Measurements from ENCODE around the gene KLK7. TPM values are rescaled to one million over a fixed set of nuclear protein-coding genes. Genes with fewer than 3 reads are reported as not detected.
A peak's percentile ranks its signal among the peaks of the same experiment; 100 is the strongest.

KLK7 gene
- polyA plus RNA-seq, 1 of the 3 experiments (the other 2 are of a cell fraction), result not detected

- TF ChIP-seq PBX3 (IDR thresholded peaks at IDR 0.05) (no peak), NRF1 (IDR thresholded peaks at IDR 0.05; ENCODE audit: low read depth, low read length) (no peak), SMC3 (IDR thresholded peaks at IDR 0.05; ENCODE audit: low read depth, low read length) (no peak), NFIC (IDR thresholded peaks at IDR 0.05; ENCODE audit: borderline replicate concordance) (no peak), USF1 (IDR thresholded peaks at IDR 0.05; ENCODE audit: borderline replicate concordance, low read depth) (no peak), GATA2 (CRISPR knock-in tag; IDR thresholded peaks at IDR 0.05) (no peak)
- TF ChIP-seq, protein P1, sequence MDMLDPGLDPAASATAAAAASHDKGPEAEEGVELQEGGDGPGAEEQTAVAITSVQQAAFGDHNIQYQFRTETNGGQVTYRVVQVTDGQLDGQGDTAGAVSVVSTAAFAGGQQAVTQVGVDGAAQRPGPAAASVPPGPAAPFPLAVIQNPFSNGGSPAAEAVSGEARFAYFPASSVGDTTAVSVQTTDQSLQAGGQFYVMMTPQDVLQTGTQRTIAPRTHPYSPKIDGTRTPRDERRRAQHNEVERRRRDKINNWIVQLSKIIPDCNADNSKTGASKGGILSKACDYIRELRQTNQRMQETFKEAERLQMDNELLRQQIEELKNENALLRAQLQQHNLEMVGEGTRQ (IDR thresholded peaks at IDR 0.05; ENCODE audit: borderline replicate concordance, low read depth, low read length), result no peak
These were observed 42.3 kb upstream of the KLK7 start (continued) for GRCh38 chr19:51025809-51026553.

GRCh38 chr19:51025401-51025800, 41.7 kb upstream of the KLK7 start:
- H3K4me1 ChIP-seq (ENCODE audit: control insufficient read depth in 1 of 2, insufficient read depth in 2 of 2, low read depth in 1 of 2, low read length in 1 of 2), result no peaks in the 10 kb centered on the region
- no peak overlapping the region for H3K4me3 ChIP-seq (ENCODE audit: low read depth in 2 of 2, low read length in 1 of 2)
- DNase-seq, result peak; percentile 10
- WGBS (ENCODE audit: low lambda C conversion rate), result 16% methylated on average over 6 of the region's 6 CpGs
- TF ChIP-seq SIN3A (IDR thresholded peaks at IDR 0.05; ENCODE audit: borderline replicate concordance, low read depth, low read length), result no peak
- TF ChIP-seq RFX5 (IDR thresholded peaks at IDR 0.05; ENCODE audit: low read length), result no peak
- TF ChIP-seq EP300 (IDR thresholded peaks at IDR 0.05; ENCODE audit: borderline replicate concordance in 1 of 2, low read depth in 1 of 2, low read length in 1 of 2), result no peak
- TF ChIP-seq TEAD4 (IDR thresholded peaks at IDR 0.05; ENCODE audit: borderline replicate concordance, insufficient read depth), result no peak
- TF ChIP-seq POLR2AphosphoS5 (IDR thresholded peaks at IDR 0.05; ENCODE audit: low read depth, low read length), result no peak
- no peak for TF ChIP-seq TCF12 (IDR thresholded peaks at IDR 0.05)
- TF ChIP-seq REST (IDR thresholded peaks at IDR 0.05; ENCODE audit: low read depth, low read length), result no peak
- no peak for TF ChIP-seq FOXJ3 (CRISPR knock-in tag; IDR thresholded peaks at IDR 0.05)
- H3K27ac ChIP-seq (ENCODE audit: low read depth in 2 of 2, low read length in 1 of 2), result no peak overlapping the region
- H3K9me3 ChIP-seq, result no peaks in the 10 kb centered on the region
- H3K79me2 ChIP-seq (ENCODE audit: insufficient read depth), result no peaks in the 10 kb centered on the region
- no peaks in the 10 kb centered on the region for H3F3A ChIP-seq (replicated peaks; ENCODE audit: insufficient read depth)
- peaks cover 79% of the 10 kb centered on the region for H3K27me3 ChIP-seq (ENCODE audit: insufficient read depth)
- no peak overlapping the region for H3K4me2 ChIP-seq
- CTCF ChIA-PET, result no interaction called here
- no peak overlapping the region for H3K9ac ChIP-seq
- POLR2A ChIA-PET, result no interaction called here
- H2AFZ ChIP-seq (ENCODE audit: low read depth), result no peak overlapping the region
- no peaks in the 10 kb centered on the region for H4K20me1 ChIP-seq (ENCODE audit: insufficient read depth)
- no peaks in the 10 kb centered on the region for H3K36me3 ChIP-seq (replicated peaks in 1 of 2; ENCODE audit: control insufficient read depth in 1 of 2, insufficient read depth in 2 of 2, low read length in 1 of 2)
- no peaks in the 10 kb centered on the region for H3K9me2 ChIP-seq

Measured in SK-N-SH (cell line).